Measurements from ENCODE around the gene UROS. TPM values are rescaled to one million over a fixed set of nuclear protein-coding genes. Genes with fewer than 3 reads are reported as not detected.

Gene UROS
- total RNA-seq, 4 donors from 2014 or later, result 30.6 to 39.8 (median 39.3) TPM

DNA sequence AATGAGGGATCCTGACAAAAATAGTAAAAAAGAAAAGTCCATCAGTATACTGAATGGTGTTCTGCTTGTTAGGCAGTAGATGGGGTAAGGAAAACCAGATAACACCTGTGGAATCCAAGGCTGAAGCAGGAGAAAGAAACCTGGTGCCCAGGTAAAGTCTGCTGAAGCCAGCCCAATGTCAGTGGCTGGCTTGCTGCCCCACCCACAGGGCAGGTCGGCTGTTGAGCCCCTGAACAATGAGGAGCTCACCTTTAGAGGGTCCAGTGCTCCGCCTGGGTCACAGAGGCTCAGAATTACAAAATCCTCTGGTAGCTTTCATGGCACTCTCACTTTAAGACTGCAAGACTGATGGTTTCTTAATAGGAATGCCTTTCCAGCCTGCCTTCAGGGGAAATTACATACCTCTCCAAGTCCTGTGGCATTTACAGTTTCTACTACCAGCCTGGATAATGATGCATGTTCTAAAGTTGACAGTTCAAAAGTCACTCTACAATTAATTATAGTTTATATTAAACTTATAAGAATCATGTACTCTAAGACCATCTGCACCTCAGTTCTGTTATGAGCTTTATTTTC lies 34.2 kb upstream of the UROS start:
- DNase-seq (ENCODE audit: low spot score) (no peak), ATAC-seq (ENCODE audit: low FRiP score) (no peak)
- TF ChIP-seq, protein P1, sequence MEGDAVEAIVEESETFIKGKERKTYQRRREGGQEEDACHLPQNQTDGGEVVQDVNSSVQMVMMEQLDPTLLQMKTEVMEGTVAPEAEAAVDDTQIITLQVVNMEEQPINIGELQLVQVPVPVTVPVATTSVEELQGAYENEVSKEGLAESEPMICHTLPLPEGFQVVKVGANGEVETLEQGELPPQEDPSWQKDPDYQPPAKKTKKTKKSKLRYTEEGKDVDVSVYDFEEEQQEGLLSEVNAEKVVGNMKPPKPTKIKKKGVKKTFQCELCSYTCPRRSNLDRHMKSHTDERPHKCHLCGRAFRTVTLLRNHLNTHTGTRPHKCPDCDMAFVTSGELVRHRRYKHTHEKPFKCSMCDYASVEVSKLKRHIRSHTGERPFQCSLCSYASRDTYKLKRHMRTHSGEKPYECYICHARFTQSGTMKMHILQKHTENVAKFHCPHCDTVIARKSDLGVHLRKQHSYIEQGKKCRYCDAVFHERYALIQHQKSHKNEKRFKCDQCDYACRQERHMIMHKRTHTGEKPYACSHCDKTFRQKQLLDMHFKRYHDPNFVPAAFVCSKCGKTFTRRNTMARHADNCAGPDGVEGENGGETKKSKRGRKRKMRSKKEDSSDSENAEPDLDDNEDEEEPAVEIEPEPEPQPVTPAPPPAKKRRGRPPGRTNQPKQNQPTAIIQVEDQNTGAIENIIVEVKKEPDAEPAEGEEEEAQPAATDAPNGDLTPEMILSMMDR (IDR thresholded peaks at IDR 0.05), result no peak

DNA sequence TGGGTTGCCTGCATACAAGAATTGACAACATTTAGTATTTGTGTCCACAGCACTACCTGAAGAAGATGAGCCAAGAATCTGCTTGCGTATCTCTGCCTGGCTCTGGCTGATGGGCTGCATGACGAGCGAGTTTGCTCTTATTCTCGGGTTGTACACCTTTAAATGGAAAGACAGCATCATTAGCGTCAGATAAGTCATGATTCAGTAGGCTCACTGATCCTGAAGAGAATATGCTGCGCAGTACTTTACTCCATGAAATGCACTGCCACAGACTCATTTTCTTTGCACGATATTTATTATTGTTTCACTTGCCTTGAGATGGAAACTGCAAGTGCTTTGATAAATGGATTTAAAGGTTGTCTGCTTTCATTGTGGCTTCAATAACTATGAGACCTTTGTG lies 29.4 kb upstream of the UROS start:
- no peak for DNase-seq (ENCODE audit: low spot score)
- TF ChIP-seq, protein P1 (IDR thresholded peaks at IDR 0.05), result no peak
- ATAC-seq (ENCODE audit: low FRiP score), result no peak

DNA sequence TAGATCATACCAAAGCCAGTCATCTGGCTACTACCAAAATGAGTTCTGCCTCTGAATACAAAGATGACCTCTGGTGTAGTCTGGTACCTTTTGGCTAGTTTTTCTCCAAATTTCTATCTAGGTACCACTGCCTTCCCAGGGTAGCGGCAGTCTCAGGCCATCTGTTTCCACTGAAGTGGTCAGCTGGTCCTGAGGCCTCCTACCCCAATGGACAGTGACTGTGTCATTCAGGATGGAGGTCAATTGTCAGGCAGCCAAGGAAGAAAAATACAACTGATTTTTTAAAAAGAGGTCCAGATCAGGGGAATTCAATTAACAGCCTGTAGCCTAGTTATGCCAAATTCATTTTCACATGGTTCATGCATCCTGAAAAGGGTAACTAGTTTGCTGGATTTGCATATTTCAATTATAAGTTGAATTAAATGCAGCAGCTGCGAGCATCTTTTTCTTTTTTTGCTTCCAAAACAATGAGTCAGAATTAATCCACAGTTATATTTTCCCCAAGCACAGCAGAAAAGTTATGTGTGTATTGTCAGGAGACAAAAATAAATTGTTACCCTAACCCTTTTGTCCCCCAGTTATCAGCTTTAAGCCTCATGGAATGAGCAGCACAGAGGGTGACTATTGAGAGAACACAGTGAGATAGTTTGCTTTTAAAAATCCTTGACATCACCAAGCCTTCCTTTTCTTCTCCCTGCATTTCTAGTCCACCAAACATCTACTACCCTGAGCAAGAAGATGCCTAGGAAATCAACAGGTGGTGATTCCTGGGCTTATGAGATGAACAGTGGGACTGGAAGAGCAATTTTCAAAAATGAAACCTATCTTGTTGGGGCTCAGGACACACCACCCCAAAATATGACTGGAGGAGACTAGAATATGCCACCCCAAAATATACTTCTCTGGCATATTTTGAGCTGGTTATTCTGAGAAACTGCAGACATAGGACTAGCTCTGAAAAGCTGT lies 28.0 kb upstream of the UROS start:
- TF ChIP-seq, protein P1 (IDR thresholded peaks at IDR 0.05), result no peak
- DNase-seq (ENCODE audit: low spot score) (no peak), ATAC-seq (ENCODE audit: low FRiP score) (no peak)

DNA sequence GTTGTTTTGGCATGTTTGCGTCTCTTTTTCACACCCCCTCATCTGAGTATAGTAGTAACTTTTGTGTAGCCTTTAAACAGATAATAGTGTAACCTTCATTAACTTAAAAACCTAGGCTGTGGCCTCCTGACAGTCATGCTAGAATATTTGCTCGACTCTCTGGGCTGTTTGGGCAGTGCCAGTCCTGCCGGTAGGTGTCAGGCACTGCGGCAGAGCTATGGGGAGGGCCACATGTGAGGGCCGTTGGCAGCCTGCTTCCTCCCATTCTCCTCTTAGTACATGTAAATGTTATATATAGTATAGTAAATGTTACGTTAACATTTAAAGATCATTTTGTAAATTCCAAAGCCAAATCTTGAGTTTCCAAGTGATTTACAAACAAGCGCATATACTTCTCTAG lies 26.4 kb upstream of the UROS start:
- no peak for ATAC-seq (ENCODE audit: low FRiP score)
- no peak for DNase-seq (ENCODE audit: low spot score)
- TF ChIP-seq, protein P1 (IDR thresholded peaks at IDR 0.05), result no peak

DNA sequence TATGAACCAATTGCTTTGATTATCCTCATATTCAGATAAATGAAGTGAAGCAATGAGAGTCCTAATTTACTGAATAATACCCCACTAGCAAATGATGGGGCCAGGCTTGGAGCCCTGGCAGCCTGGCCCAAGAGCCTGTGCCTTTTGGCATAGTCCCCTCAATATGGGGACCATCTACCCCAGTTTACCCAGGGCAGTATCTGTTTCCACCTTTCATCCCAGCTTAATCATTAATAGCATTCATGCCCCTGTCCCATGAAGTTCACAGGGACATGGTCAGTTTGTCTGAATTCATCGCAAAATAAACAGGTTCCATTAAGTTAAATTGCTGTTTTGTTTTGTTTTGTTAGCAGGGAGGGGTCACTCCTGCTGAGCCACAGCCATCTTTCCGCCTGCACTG lies 25.8 kb upstream of the UROS start:
- ATAC-seq (ENCODE audit: low FRiP score) (no peak), DNase-seq (ENCODE audit: low spot score) (no peak)
- TF ChIP-seq, protein P1 (IDR thresholded peaks at IDR 0.05), result no peak

DNA sequence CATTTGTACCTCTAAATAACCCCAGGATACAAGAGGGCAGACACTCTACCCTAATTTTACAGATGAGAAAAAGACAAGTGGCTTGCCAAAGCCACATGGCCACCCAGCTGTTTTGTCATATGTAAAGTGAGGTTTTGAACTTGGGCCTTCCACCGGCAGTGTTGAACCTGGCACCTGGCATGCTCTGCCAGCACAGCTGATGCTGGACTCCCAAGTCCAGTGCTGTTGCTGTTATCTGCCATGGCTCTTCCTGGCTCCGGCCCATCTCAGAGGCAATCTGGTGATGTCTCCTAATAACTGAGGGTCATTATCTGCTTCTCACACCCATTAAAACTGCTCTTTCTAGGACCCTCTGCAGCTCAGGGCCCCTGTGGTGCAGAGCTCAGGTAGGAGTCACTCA lies 25.3 kb upstream of the UROS start:
- TF ChIP-seq, protein P1 (IDR thresholded peaks at IDR 0.05), result no peak
- DNase-seq (ENCODE audit: low spot score) (no peak), ATAC-seq (ENCODE audit: low FRiP score) (no peak)
